DMS 273 treated with DMSO at 0.1 percent for 48 hours (cell line): ENCODE results near the gene SORD.
A peak's percentile ranks its signal among the peaks of the same experiment; 100 is the strongest.
"Not testable (repeated sequence)": the region's sequence is repeated elsewhere in the genome, so short reads cannot be mapped to it uniquely, and the experiment has no call there.

Source experiments
- DNase-seq: peaks from one replicate; lab custom pipeline; 2025; lab: John Stamatoyannopoulos, UW

The SORD gene

DNA sequence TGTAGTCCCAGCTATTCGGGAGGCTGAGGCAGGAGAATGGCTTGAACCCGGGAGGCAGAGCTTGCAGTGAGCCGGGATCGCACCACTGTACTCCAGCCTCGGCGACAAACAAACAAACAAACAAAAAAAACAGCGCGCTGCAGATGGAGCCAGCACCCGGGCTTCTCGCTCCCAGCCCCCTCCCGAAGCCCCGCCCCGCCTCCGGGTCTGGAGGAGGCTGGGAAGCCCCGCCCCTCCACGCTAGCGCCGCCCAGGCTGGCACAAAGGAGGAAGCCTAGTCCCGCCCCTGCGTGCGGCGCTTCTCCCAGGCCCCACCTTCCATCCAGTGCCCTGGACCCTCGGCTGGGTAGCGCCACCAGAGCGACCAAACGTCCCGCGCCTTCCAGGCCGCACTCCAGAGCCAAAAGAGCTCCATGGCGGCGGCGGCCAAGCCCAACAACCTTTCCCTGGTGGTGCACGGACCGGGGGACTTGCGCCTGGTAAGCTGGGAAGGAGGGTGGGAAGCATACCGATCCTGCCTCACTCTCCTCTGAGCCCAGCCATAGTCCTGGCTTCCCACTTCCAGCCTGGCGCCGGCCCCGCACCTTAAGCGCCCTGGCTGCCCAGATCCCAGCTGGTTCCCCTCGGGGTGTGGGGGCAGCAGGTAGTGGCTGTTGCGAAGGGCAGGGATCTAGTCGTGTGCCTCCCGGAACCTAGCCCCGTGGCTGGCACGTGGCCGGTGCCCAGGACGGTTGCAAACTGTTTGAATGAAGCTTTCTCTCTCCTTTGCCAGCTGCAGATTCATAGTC, at the start of gene SORD:
TSS of gene SORD (plus strand) at position 325 of the 788 bp plus-strand sequence. CDS start at position 414, 89 bp downstream.
- DNase-seq = peak; percentile 29

DNA sequence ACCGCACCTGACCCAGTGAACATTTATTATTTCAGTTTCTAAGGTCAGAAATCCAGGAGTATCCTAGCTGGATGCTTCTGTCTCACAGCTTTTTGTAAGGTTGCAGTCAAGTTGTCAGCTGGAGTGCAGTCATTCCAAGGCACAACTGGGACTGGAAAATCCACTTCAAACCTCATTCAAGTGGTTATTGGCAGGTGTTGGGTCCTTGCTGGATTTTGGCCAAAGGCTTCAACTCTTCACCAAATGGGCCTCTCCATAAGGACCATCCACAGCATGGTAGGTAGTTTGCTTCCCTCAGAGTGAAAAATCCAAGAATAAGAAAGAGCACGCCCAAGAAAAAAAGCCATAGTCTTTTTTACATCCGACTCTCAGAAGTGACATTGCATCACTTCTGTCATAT, 46.8 kb upstream of the SORD start:
- not testable (repeated sequence) for DNase-seq

DNA sequence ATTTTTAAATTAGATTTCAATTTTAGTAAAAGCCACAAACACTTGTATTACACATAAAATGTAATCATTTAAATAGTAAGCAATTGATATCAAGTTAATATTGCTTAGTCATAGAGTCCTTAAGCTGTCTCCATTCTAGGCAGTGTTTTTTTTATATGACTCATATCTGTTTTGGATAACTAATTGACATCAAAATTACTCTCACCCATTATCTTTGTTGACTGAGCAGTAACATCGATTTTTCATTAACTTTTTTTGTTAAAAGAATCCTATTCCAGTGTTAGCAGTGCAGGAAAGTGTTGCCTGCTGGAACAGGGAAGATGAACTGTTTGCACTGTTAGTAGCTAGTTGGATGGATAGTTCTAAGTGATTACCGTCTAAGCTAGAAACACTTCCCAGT, 45.2 kb upstream of the SORD start:
- not testable (repeated sequence) for DNase-seq

DNA sequence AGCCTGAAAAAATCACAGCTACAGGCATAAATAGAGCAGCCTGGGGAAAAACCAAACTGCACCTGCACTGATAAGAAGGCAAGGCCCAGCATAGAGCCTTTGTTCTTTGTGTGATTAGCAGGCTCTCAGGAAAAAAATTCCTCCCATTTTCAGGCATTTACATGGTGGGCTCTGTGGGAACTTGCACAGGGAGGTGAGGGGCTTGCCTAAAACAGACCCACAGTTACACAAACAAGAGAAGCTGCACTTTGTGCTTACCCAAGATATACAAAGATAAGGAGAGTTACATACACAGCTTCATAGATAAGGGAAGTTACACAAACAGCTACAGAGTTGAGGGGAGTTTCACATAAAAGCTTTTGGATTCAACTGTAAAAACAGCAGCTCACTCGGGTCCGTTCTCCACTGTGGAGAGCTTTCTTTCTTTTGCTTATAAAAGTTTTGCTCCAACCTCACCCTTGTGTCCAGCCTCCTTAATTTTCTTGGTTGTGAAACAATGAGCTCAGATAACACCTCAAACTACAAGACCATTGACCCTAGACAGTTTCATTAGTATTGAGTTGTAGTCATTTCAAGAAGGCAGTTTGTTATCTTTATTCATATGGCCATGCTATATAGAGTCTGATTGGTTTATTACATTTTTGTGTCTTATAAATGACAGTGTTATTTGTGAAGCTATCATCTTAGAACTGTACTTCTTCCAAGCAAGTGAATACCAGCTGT, 43.2 kb upstream of the SORD start:
- DNase-seq = not testable (repeated sequence)

DNA sequence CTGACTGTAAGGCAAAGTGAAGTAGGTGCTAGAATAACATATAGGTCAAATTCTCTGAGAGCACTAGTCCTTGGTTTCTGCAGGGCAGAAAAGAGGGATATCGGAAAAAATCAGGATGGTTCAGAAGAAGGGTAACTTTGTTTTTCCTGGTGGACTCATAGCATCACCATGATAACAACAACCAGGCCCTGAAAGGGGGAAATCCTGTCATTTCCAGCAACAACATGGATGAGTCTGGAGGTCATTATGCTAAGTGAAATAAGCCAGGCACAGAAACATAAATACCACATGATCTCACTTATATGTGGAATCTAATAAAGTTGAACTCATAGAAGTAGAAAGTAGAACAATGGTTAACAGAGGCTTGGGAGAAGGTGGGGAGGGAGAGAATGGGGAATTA, 38.9 kb upstream of the SORD start:
- not testable (repeated sequence) for DNase-seq

DNA sequence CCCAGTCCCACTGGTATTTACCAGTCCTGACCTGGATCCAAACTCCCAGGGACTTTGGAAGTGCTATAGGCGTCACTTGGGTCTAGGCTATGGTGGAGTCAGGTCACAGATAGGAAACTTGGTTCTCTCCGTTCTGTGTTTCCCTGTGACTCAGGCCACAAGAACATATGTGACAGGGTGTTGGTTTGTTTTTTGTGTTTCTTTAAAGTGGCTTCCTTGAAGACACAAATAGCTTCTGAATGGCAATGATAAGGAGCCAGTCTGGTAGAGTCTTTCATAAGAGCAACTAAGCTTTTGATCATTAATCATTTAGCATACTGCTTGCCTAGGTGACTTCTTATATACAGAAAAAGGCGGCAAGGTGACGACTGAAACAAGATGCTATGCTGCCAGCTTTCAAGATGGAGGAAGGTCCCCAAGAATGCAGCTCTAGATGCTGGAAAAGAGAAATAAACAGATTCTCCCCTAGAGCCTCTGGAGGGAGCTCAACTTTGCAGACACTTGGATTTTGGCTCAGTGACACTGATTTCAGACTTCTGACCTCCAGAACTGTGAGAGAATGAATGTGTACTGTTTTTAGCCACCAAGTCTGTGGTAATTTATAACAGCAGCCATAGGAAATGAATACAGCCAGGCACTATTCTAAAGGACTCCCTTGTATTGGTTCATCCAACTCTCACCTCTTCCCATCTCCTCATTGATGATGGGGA, 36.5 kb upstream of the SORD start:
- not testable (repeated sequence) for DNase-seq

DNA sequence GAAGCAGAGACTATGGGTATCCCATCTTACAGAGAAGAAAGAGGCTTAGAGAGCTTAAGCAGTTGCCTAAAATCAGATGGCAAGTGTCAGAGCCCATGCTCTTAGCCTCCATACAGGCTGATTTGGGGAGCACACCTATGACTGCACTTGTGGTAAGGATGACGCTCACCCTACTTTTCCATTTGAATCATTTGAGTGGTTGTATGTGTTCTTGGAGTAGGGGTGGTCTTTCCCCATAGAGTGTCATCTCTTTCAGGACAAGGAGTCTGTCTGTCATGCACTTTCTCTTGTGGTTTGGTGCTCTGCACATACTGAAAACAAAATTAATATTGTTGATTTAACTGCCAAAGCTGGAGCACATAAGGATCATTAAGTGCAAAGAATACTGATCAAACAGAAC, 35.3 kb upstream of the SORD start:
- not testable (repeated sequence) for DNase-seq

DNA sequence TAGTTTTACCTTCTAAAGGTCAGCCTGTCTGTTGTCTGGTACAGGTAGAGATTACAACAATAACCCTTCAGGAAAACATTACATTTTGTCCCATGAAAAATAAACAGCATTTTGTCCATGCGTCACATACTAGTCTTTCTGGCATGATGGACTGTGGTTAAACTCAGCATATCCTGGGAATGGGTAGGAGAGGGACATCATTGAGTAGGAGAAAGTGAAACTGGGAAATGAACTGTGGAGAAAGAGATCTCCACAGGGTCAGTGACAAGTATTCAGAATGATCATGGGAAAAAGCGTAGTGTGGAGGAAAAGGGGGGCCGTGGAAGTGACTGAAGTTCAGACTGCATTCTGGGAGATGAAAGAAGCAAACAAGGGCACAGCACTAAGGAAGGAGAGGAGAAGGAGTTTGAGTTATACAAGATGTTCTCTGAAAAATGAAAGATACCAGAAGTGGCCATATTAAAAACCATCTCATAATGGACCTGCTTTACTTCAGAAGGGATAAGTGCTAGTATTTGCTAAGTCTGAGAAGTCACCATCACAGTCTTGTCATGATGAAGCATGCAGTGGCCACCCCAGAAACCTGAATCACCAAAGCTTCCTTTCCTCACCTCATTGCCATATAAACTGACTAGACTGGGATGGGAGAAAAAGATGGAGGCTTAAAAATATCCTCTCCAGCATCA, 34.7 kb upstream of the SORD start:
- DNase-seq = not testable (repeated sequence)

DNA sequence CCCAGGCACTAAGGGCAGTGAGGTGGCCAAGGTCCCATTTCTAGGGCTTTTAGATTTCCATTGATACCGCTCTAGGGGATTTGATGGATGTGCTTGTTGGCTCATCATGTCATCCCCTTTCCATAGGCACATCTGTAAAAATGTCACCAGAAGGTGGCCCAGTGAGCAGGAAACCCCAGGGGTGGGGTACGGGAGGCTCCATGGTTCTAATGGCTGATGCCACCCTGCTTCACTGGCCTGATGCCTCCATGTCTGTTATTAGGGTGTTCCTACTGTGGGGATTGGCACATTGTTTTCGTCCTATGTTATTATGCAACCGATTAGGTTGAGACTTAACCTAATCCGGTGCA, 34.1 kb upstream of the SORD start:
- not testable (repeated sequence) for DNase-seq

DNA sequence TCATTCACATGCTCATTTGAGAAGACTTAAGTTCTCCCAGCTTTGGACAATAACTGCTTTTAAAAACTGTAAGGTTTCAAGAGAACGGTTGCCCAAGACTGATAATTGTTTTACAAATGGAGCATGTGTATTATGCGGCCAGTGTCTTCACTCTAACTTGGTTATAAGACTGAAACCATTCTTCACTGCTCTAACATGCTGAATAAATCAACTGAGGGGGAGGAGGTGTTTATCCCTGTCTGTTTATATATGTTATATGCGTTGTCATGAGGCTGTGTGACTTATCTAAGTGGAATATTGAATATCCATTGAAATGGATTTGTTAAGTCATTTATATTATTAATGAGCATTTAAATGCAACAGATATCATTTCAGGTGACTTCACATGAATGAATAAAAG, 25.4 kb upstream of the SORD start:
- DNase-seq = not testable (repeated sequence)

DNA sequence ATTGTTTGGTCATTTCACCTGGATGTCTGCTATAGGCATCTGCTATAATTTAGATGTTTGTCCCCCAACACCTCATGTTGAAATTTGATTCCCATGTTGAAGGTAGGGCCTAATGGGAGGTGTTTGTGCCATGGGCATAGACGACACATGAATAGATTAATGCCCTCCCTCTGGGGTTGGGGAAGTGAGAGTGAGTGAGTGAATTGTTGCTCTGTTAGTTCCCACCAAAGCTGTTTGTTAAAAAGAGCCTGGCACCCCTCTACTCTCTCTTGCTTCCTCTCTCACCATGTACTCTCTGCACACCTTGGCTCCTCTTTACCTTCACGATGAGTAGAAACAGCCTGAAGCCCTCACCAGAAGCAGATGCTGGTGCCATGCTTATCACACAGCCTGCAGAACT, 23.9 kb upstream of the SORD start:
- DNase-seq = no peak

DNA sequence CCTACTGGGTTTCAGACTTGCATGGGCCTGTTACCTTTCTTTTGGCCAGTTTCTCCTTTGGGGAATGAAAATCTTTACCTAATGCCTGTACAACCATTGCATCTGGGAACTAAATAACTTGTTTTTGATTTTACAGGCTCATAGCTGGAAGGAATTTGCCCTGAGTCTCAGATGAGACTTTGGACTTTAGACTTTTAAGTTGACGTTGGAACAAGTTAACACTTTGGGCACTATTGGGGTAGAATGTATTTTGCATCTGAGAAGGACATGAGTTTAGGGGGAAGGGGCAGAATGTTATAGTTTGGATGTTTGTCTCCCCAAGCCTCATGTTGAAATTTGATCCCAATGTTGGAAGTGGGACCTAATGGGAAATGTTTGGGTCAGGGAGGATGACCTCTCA, 21.8 kb upstream of the SORD start:
- DNase-seq = not testable (repeated sequence)

DNA sequence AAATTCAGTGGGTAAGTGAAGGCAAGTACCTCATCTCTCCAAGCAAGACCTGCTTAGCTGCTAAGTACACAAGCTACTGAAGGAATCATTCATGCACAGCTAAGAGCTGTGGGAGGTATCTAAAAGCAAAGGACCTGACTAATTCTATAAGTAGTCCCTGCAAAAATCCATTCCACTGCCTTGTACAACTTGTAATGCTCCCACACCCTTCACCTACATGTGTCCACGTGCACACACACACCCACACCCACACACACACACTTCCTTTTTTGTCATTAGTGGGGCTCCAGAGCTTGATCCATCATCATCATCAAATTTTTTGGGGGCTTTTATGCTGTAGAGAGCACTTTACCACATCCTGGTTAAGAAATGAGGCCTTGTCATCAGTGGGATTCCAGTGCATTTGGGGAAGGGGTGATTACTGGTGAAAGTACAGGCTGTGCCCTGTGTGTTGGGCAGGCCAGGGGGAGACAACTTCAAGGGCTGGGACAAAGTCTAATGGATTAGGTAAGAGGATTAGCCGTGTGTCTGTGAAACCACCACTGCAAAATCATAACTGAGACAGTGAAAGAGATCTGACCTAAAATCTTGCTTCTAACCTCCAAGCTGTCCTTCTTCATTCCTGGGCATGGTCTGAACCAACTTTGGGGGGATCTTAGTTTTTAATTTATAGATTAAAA, 19.1 kb upstream of the SORD start:
- DNase-seq = not testable (repeated sequence)

DNA sequence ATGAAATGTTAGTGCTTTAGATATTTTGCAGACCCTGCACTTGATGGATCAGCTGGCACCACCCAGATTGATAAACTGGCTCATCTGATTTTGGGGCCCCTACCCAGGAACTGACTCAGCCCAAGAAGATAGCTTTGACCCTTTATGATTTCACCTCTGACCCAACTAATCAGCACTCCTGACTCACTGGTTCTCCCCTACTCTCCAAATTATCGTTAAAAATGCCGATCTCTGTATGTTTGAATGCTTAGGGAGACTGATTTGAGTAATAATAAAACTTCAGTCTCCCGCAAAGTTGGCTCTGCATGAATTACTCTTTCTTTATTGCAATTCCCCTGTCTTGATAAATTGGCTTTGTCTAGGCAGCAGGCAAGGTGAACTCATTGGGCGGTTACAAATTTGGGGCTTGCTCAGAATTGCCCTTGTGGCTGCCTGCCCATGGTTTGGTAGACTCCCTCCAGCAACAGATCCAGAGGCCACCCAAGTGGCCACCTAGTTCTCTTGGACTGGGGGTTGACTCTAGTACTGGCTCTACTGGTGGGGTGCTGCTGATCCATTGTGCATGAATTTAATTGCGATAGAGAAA, 18.3 kb upstream of the SORD start:
- not testable (repeated sequence) for DNase-seq

DNA sequence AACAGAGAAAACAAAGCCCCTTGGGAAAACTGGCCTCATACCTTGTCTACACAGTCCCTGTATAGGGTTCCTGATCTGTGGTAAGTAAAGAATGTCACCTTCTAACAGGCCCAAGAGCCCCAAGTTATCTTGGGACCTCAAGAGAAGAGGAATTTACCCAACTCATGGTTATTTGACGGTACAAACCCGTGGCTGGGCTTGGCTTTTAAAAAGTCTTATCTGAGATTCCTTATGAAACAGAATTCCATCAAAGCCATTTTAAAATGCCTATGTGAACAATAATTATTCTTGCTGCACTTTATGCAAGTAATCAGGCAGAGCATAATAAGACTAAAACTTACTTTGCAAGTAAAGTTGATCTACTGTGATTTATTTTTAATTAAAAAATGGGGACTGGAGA, 13.9 kb upstream of the SORD start:
- no peak for DNase-seq

DNA sequence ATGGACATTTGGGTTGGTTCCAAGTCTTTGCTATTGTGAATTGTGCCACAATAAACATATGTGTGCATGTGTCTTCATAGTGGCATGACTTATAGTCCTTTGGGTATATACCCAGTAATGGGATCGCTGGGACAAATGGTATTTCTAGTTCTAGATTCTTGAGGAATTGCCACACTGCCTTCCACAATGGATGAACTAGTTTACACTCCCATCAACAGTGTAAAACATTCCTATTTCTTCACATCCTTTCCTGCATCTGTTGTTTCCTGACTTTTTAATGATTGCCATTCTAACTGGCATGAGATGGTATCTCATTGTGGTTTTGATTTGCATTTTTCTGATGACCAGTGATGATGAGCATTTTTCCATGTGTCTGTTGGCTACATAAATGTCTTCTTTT, 7.9 kb upstream of the SORD start:
- DNase-seq = not testable (repeated sequence)

DNA sequence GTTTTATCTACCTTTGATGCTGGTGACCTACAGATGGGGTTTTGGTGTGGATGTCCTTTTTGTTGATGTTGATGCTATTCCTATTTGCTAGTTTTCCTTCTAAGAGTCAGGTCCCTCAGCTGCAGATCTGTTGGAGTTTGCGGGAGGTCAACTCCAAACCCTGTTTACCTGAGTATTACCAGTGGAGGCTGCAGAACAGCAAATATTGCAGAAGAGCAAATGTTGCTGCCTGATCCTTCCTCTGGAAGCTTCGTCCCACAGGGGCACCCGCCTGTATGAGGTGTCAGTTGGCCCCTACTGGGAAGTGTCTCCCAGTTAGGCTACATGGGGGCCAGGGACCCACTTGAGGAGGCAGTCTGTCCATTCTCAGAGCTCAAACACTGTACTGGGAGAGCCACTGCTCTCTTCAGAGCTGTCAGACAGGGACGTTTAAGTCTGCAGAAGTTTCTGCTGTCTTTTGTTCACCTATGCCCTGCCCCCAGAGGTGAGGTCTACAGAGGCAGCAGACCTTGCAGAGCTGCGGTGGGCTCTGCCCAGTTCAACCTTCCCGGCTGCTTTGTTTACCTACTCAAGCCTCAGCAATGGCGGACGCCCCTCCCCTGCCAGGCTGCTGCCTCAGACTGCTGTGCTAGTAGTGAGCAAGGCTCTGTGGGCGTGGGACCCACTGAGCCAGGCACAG, 2.6 kb upstream of the SORD start:
- DNase-seq = not testable (repeated sequence)

DNA sequence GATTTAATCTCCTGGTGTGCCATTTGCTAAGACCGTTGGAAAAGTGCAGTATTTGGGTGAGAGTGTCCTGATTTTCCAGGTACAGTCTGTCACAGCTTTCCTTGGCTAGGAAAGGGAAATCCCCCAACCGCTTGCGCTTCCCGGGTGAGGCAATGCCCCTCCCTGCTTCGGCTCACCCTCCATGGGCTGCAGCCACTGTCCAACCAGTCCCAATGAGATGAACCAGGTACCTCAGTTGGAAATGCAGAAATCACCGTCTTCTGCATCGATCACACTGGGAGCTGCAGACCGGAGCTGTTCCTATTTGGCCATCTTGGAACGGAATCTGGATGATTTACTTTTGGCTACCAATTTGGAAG, 2.1 kb upstream of the SORD start:
- DNase-seq = not testable (repeated sequence)

DNA sequence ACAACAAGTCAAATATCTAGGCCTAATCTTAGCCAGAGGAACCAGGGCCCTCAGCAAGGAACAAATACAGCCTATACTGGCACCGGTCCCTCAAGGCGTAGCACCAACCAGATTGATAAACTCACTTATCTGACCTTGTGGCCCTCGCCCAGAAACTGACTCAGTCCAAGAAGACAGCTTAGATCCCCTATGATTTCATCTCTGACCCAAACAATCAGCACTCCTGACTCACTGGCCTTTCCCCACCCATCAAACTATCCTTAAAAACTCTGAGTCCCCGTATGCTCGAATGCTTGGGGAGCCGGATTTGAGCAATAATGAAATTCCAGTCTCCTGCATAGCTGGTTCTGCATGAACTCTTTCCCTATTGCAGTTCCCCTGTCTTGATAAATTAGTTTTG, 1.6 kb upstream of the SORD start:
- no peak for DNase-seq

DNA sequence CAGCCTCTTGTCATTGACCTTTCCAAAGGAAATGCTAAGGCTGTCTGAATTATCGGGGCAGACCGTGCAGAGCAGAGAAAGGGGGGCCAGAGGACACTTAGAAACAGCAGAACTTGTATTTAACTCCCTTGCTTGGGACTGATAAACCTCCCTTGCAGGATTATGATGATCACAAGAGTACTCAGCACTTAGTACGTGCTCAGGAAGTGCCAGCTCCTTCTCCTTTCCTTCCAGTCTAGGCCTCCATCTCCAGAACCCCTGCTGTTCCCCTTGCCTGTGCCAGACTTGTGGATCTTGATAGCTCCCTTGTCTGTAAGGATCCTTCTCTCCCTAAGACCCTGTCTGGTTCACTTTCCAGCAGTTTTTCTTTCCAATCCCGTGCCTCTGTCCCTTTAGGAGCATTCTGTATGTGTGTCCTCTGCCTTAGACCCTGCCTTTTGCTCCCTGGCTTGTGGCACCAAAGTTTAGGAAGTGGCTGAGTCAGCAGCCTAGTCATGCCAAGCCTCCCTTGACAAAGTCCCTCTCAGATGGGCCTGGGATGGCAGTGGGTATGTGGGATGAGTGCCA, 747 bp downstream of the SORD start:
- DNase-seq = no peak
